Loucy (cell line): Measurements from ENCODE around the gene PBRM1.

Source experiments
- H2AFZ ChIP-seq: fragments of 200-600 bp; sonication (generic); 2 replicates; pipeline ENCODE4 v1.6.0; 2016; ENCODE audit warnings: antibody characterized with exemption, mild to moderate bottlenecking, low read length, moderate library complexity
- H3F3A ChIP-seq: fragments of 200-600 bp; 2 replicates; pipeline ENCODE4 v1.6.0; 2016; ENCODE audit warnings: antibody characterized with exemption, low read depth, mild to moderate bottlenecking
- H3K27me3 ChIP-seq: fragments of 200-600 bp; sonication (generic); 2 replicates; pipeline ENCODE4 v1.6.1; 2014; ENCODE audit warnings: low read length, mild to moderate bottlenecking; ENCODE audit not compliant: insufficient read depth, poor library complexity, severe bottlenecking
- H3K36me3 ChIP-seq: fragments of 200-600 bp; sonication (generic); 2 replicates; pipeline ENCODE4 v1.6.1; 2016; ENCODE audit warnings: low read length; ENCODE audit not compliant: insufficient read depth
- H3K4me1 ChIP-seq: fragments of 200-600 bp; sonication (generic); 2 replicates; pipeline ENCODE4 v1.5.1; 2014; ENCODE audit warnings: low read length, mild to moderate bottlenecking; ENCODE audit not compliant: insufficient read depth, poor library complexity, severe bottlenecking
- H3K4me2 ChIP-seq: fragments of 200-600 bp; sonication (generic); 2 replicates; pipeline ENCODE4 v1.6.0; 2014; ENCODE audit warnings: antibody characterized with exemption, low read length, low read depth, mild to moderate bottlenecking; ENCODE audit not compliant: poor library complexity, severe bottlenecking
- H3K4me3 ChIP-seq: fragments of 200-600 bp; sonication (generic); 2 replicates; pipeline ENCODE4 v1.5.1; 2014; ENCODE audit warnings: low read length, mild to moderate bottlenecking, mixed read lengths; ENCODE audit not compliant: poor library complexity, severe bottlenecking
- H3K79me2 ChIP-seq: fragments of 200-600 bp; sonication (generic); 2 replicates; pipeline ENCODE4 v1.6.1; 2014; ENCODE audit warnings: low read length; ENCODE audit not compliant: insufficient read depth
- H3K9ac ChIP-seq: fragments of 200-600 bp; sonication (generic); 2 replicates; pipeline ENCODE4 v1.6.0; 2014; ENCODE audit warnings: mild to moderate bottlenecking, low read depth, low read length, moderate library complexity; ENCODE audit not compliant: poor library complexity, severe bottlenecking
- H3K9me2 ChIP-seq: fragments of 200-600 bp; sonication (generic); replicated peaks from 2 replicates; pipeline ENCODE4 v1.6.1; 2016; ENCODE audit warnings: low read depth, low read length, mixed read lengths
- H3K9me3 ChIP-seq: fragments of 200-600 bp; sonication (generic); 2 replicates; pipeline ENCODE4 v1.6.1; 2014; ENCODE audit warnings: mild to moderate bottlenecking, antibody characterized with exemption, low read length, low read depth; ENCODE audit not compliant: insufficient read depth
- H4K20me1 ChIP-seq: fragments of 200-600 bp; sonication (generic); 2 replicates; pipeline ENCODE4 v1.6.0; 2014; ENCODE audit warnings: antibody characterized with exemption, low read length, mild to moderate bottlenecking; ENCODE audit not compliant: insufficient read depth, poor library complexity, severe bottlenecking
- CTCF ChIP-seq: fragments of 200-600 bp; sonication (generic); conservative IDR thresholded peaks from 2 replicates; pipeline ENCODE4 v1.5.1; 2014; ENCODE audit warnings: mild to moderate bottlenecking, antibody characterized with exemption, low read length
- EZH2phosphoT487 ChIP-seq: fragments of 200-600 bp; IDR thresholded peaks from 2 replicates; pipeline ENCODE4 v1.6.1; 2018; ENCODE audit warnings: antibody characterized with exemption, mild to moderate bottlenecking, moderate library complexity, borderline replicate concordance

Gene PBRM1

DNA sequence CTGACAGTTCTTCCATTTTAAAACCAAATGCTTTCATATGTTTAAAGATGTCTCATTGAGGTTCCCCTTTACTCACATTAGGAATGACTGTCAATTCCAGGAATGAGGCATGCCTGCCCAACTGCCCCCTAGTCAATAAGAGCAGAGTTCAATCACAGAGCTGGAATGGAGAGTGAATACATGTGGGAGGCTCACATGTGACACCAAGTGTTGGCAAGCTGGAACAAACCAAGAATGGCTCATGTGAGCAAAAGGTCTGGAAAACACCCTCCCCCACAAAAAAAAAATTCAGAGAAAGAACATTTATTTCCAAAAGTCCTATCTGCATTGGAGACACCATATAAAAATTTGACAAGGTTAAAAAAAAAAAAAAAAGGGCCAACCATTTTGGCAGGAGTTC is 3.7 kb downstream of the PBRM1 start:
- peak overlapping the region; percentile 36 for H3K9ac ChIP-seq
- H4K20me1 ChIP-seq: peaks cover 36% of the 10 kb centered on the region
- 0 out of 2 replicates have a peak, but pooled peaks cover 3% of the 10 kb centered on the region for H3F3A ChIP-seq
- H3K4me3 ChIP-seq: peak overlapping the region; percentile 34
- H3K36me3 ChIP-seq: peaks cover 21% of the 10 kb centered on the region; the same call in 1 of the 2 replicates
- TF ChIP-seq EZH2phosphoT487 (no peak), CTCF (peak; percentile 55)
- peaks cover 85% of the 10 kb centered on the region for H3K79me2 ChIP-seq
- H3K4me1 ChIP-seq: peaks cover 57% of the 10 kb centered on the region
- H3K27me3 ChIP-seq: no peaks in the 10 kb centered on the region
- peak overlapping the region; percentile 90 for H3K4me2 ChIP-seq
- H3K9me3 ChIP-seq: no peaks in the 10 kb centered on the region
- H2AFZ ChIP-seq: no peak overlapping the region
- H3K9me2 ChIP-seq: no peaks in the 10 kb centered on the region

DNA sequence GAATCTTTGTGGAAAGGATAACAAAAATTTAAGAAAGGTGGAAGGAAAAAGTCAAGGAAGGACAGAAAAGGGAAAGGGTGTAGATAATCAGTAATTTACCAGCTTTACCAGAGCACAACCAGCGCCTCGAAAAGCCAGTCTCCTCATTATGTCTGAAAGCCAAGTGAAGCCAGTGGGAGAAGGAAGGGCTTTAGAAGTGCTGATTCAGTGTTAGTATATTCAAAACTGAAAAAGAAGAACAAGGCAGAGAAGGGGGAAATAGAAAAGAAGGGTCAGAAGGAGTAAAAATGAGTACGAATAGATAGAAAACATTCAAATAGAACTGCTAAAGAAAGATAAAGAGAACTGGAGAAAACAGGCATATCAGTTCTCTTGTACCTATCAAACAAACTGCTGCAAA is 4.1 kb downstream of the PBRM1 start:
- Histone ChIP-seq H3K4me2 (peak overlapping the region; percentile 90), H3K4me1 (peaks cover 53% of the 10 kb centered on the region), H4K20me1 (peaks cover 32% of the 10 kb centered on the region), H3K9me2 (no peaks in the 10 kb centered on the region), H3K27me3 (no peaks in the 10 kb centered on the region), H3K79me2 (peaks cover 81% of the 10 kb centered on the region), H3K9me3 (no peaks in the 10 kb centered on the region), H2AFZ (no peak overlapping the region), H3F3A (0 out of 2 replicates have a peak, but pooled peaks cover 3% of the 10 kb centered on the region), H3K9ac (peak overlapping the region; percentile 36), H3K4me3 (peak overlapping the region; percentile 9), H3K36me3 (peaks cover 25% of the 10 kb centered on the region; the same call in 1 of the 2 replicates)
- TF ChIP-seq CTCF: no peak

- H3K79me2 ChIP-seq: peaks cover 70% of the 10 kb centered on the region
Measured at GRCh38 chr3:52679811-52680210, 5.9 kb downstream of the PBRM1 start.

More at GRCh38 chr3:52679811-52680210, 5.9 kb downstream of the PBRM1 start:
- peaks cover 38% of the 10 kb centered on the region; the same call in 1 of the 2 replicates for H3K36me3 ChIP-seq
- H2AFZ ChIP-seq: no peak overlapping the region
- peak overlapping the region; percentile 10 for H3K9ac ChIP-seq
- peaks cover 48% of the 10 kb centered on the region for H3K4me1 ChIP-seq
- TF ChIP-seq EZH2phosphoT487 (no peak), CTCF (no peak)
- no peak overlapping the region for H3K4me3 ChIP-seq
- H4K20me1 ChIP-seq: peaks cover 23% of the 10 kb centered on the region
- no peaks in the 10 kb centered on the region for H3K27me3 ChIP-seq
- peak overlapping the region; percentile 90 for H3K4me2 ChIP-seq
- H3F3A ChIP-seq: no peaks in the 10 kb centered on the region
- H3K9me3 ChIP-seq: no peaks in the 10 kb centered on the region
- H3K9me2 ChIP-seq: no peaks in the 10 kb centered on the region
